ENCODE data around the gene FREY1.

The FREY1 gene

GRCh38 chr11:45922425-45923082, 15.5 kb upstream of the FREY1 start, which contains the start of gene LARGE2:
Gene LARGE2 (plus strand): TSS chr11:45922656. CDS start chr11:45922883, 227 bp downstream.
- Mint-ChIP-seq H3K36me3 (peaks cover 12% of the 10 kb centered on the region), H3K27ac (peak within 1 kb of the TSS; percentile 68), H3K4me1 (peaks cover 63% of the 10 kb centered on the region), H3K9me3 (no peaks in the 10 kb centered on the region), H3K4me3 (peak within 1 kb of the TSS; percentile 72)
- DNase-seq (ENCODE audit: low spot score in 2 of 2), result no peak
- ATAC-seq, result no peak

- Mint-ChIP-seq H3K36me3 (peaks cover 14% of the 10 kb centered on the region), H3K4me1 (peaks cover 58% of the 10 kb centered on the region), H3K9me3 (no peaks in the 10 kb centered on the region), H3K27ac (peak overlapping the region; percentile 54), H3K4me3 (peak overlapping the region; percentile 64)
- no peak for DNase-seq (ENCODE audit: low spot score in 2 of 2)
- ATAC-seq, result no peak
These were observed 14.7 kb upstream of the FREY1 start for GRCh38 chr11:45921561-45922424.

GRCh38 chr11:45920531-45921477, 13.7 kb upstream of the FREY1 start:
- peaks cover 24% of the 10 kb centered on the region for H3K36me3 Mint-ChIP-seq
- no peaks in the 10 kb centered on the region for H3K9me3 Mint-ChIP-seq
- H3K27ac Mint-ChIP-seq, result peak overlapping the region; percentile 54
- ATAC-seq, result no peak
- peak overlapping the region; percentile 64 for H3K4me3 Mint-ChIP-seq
- DNase-seq (ENCODE audit: low spot score in 2 of 2), result no peak
- peaks cover 58% of the 10 kb centered on the region for H3K4me1 Mint-ChIP-seq

GRCh38 chr11:45919806-45920530, 12.9 kb upstream of the FREY1 start:
- Mint-ChIP-seq H3K4me3 (peak overlapping the region; percentile 97), H3K4me1 (peaks cover 64% of the 10 kb centered on the region), H3K36me3 (peaks cover 32% of the 10 kb centered on the region), H3K9me3 (no peaks in the 10 kb centered on the region), H3K27ac (peak overlapping the region; percentile 54)
- DNase-seq (ENCODE audit: low spot score in 2 of 2) (no peak), ATAC-seq (no peak)

GRCh38 chr11:45918962-45919675, 12.0 kb upstream of the FREY1 start:
- Mint-ChIP-seq H3K27ac (peak overlapping the region; percentile 97), H3K9me3 (no peaks in the 10 kb centered on the region), H3K36me3 (peaks cover 32% of the 10 kb centered on the region), H3K4me3 (peak overlapping the region; percentile 97), H3K4me1 (peaks cover 59% of the 10 kb centered on the region)
- ATAC-seq (no peak), DNase-seq (ENCODE audit: low spot score in 2 of 2) (no peak)

- DNase-seq (ENCODE audit: low spot score in 2 of 2) (peak; percentile 62 to 86), ATAC-seq (peak; percentile 56)
- H3K27ac Mint-ChIP-seq, result peak overlapping the region; percentile 97
- H3K9me3 Mint-ChIP-seq, result no peaks in the 10 kb centered on the region
- peaks cover 36% of the 10 kb centered on the region for H3K36me3 Mint-ChIP-seq
- H3K4me3 Mint-ChIP-seq, result peak overlapping the region; percentile 97
- H3K4me1 Mint-ChIP-seq, result peaks cover 60% of the 10 kb centered on the region
These were observed 11.4 kb upstream of the FREY1 start for GRCh38 chr11:45918331-45918941.

- Mint-ChIP-seq H3K4me3 (peak within 1 kb of the TSS; percentile 97), H3K4me1 (peaks cover 62% of the 10 kb centered on the region), H3K36me3 (peaks cover 42% of the 10 kb centered on the region), H3K27ac (peak within 1 kb of the TSS; percentile 97), H3K9me3 (no peaks in the 10 kb centered on the region)
- peak; percentile 80 to 96 for DNase-seq (ENCODE audit: low spot score in 2 of 2)
- ATAC-seq, result peak; percentile 91
These were observed 10.7 kb upstream of the FREY1 start, which contains the start of gene PEX16 for GRCh38 chr11:45917623-45918330. Gene PEX16 (minus strand): TSS chr11:45917877. CDS start chr11:45917811, 66 bp downstream.

- peak overlapping the region; percentile 97 for H3K27ac Mint-ChIP-seq
- DNase-seq (ENCODE audit: low spot score in 2 of 2) (no peak), ATAC-seq (peak; percentile 0)
- H3K4me3 Mint-ChIP-seq, result peak overlapping the region; percentile 97
- no peaks in the 10 kb centered on the region for H3K9me3 Mint-ChIP-seq
- H3K4me1 Mint-ChIP-seq, result peaks cover 62% of the 10 kb centered on the region
- peaks cover 47% of the 10 kb centered on the region for H3K36me3 Mint-ChIP-seq
These were observed 10.2 kb upstream of the FREY1 start for GRCh38 chr11:45917286-45917622.

- peaks cover 63% of the 10 kb centered on the region for H3K36me3 Mint-ChIP-seq
- H3K4me1 Mint-ChIP-seq, result peaks cover 54% of the 10 kb centered on the region
- peak overlapping the region; percentile 97 for H3K4me3 Mint-ChIP-seq
- H3K27ac Mint-ChIP-seq, result no peak overlapping the region
- DNase-seq (ENCODE audit: low spot score in 2 of 2) (no peak), ATAC-seq (no peak)
- no peaks in the 10 kb centered on the region for H3K9me3 Mint-ChIP-seq
These were observed 8.4 kb upstream of the FREY1 start for GRCh38 chr11:45915446-45915845.

- no peak overlapping the region for H3K27ac Mint-ChIP-seq
- H3K4me1 Mint-ChIP-seq, result peaks cover 44% of the 10 kb centered on the region
- no peak overlapping the region for H3K4me3 Mint-ChIP-seq
- peaks cover 67% of the 10 kb centered on the region for H3K36me3 Mint-ChIP-seq
- DNase-seq (ENCODE audit: low spot score in 2 of 2), result no peak
- no peaks in the 10 kb centered on the region for H3K9me3 Mint-ChIP-seq
- ATAC-seq, result no peak
These were observed 7.0 kb upstream of the FREY1 start for GRCh38 chr11:45913942-45914635.

- DNase-seq (ENCODE audit: low spot score in 2 of 2) (no peak), ATAC-seq (no peak)
- Mint-ChIP-seq H3K27ac (no peak overlapping the region), H3K4me3 (no peak overlapping the region), H3K36me3 (peaks cover 68% of the 10 kb centered on the region), H3K4me1 (peaks cover 43% of the 10 kb centered on the region), H3K9me3 (no peaks in the 10 kb centered on the region)
These were observed 6.4 kb upstream of the FREY1 start for GRCh38 chr11:45913514-45913913.

- Mint-ChIP-seq H3K36me3 (peaks cover 56% of the 10 kb centered on the region), H3K9me3 (no peaks in the 10 kb centered on the region), H3K27ac (no peak overlapping the region), H3K4me3 (no peak overlapping the region), H3K4me1 (peaks cover 34% of the 10 kb centered on the region)
- DNase-seq (ENCODE audit: low spot score in 2 of 2) (no peak), ATAC-seq (no peak)
These were observed 3.6 kb upstream of the FREY1 start for GRCh38 chr11:45910623-45911022.
